IMR-90 (cell line): ENCODE measurements around the gene IL1A. TPM values are rescaled to one million over a fixed set of nuclear protein-coding genes. Genes with fewer than 3 reads are reported as not detected.

Source experiments
- ATAC-seq: fragments of 200-7000 bp; cut with Tn5 transposase; 2 replicates; pipeline ENCODE4 v1.9.1; 2020; ENCODE audit warnings: low read depth, mild to moderate bottlenecking, moderate library complexity
- BruUV-seq: library from RNA; stranded (reverse); fragments of 400-500 nt; replicated peaks from 2 replicates; lab custom pipeline; 2021; lab: Mats Ljungman, UMichigan
- CTCF ChIA-PET: fragments of 300-600 bp; formaldehyde crosslinking; extraction: SDS; loops from one replicate; lab custom pipeline; 2021; ENCODE audit warnings: antibody characterized with exemption; lab: Yijun Ruan, JAX
- POLR2A ChIA-PET: fragments of 300-600 bp; sonication (Branson Sonifier 250); formaldehyde crosslinking; loops from one replicate; lab custom pipeline; 2022; ENCODE audit warnings: antibody characterized with exemption; ENCODE audit not compliant: unreplicated experiment; lab: Charles Lee
- DNase-seq: peaks from one replicate; pipeline ENCODE4 v3.0.0; 2013
- H2AFZ ChIP-seq: replicated peaks from 2 replicates; pipeline ENCODE3; 2013; ENCODE audit warnings: low read length, mild to moderate bottlenecking; ENCODE audit not compliant: poor library complexity
- H2AK5ac ChIP-seq: 2 replicates; pipeline ENCODE4 v1.6.1; 2013; ENCODE audit warnings: low read depth, low read length, inconsistent platforms
- H2AK9ac ChIP-seq: replicated peaks from 2 replicates; pipeline ENCODE3; 2013; ENCODE audit warnings: mild to moderate bottlenecking, low read depth, low read length, moderate library complexity; ENCODE audit not compliant: poor library complexity
- H2BK120ac ChIP-seq: 2 replicates; pipeline ENCODE4 v1.6.1; 2013; ENCODE audit warnings: low read depth, low read length, inconsistent platforms
- H2BK15ac ChIP-seq: 3 replicates; pipeline ENCODE4 v1.6.1; 2013; ENCODE audit warnings: low read depth, low read length, inconsistent platforms
- H2BK20ac ChIP-seq: 2 replicates; pipeline ENCODE4 v1.6.1; 2013; ENCODE audit warnings: low read depth, mild to moderate bottlenecking, inconsistent platforms, low read length, moderate library complexity
- H2BK5ac ChIP-seq: 2 replicates; pipeline ENCODE4 v1.6.1; 2013; ENCODE audit warnings: mild to moderate bottlenecking, low read depth, low read length, inconsistent platforms; ENCODE audit not compliant: poor library complexity, severe bottlenecking
- H3K14ac ChIP-seq: replicated peaks from 2 replicates; pipeline ENCODE4 v1.6.1; 2013; ENCODE audit warnings: low read depth, low read length, inconsistent platforms
- H3K18ac ChIP-seq: 2 replicates; pipeline ENCODE4 v1.6.1; 2013; ENCODE audit warnings: low read depth, low read length, control low read depth
- H3K23ac ChIP-seq: 2 replicates; pipeline ENCODE4 v1.6.1; 2013; ENCODE audit warnings: low read depth, low read length, inconsistent platforms
- H3K27ac ChIP-seq: 2 replicates; pipeline ENCODE4 v1.5.1; 2013; ENCODE audit warnings: mild to moderate bottlenecking, control low read depth, low read length; ENCODE audit not compliant: insufficient read depth
- H3K27me3 ChIP-seq: 2 replicates; pipeline ENCODE4 v1.6.1; 2013; ENCODE audit warnings: low read length; ENCODE audit not compliant: control insufficient read depth, insufficient read depth
- H3K36me3 ChIP-seq: 2 replicates; pipeline ENCODE4 v1.6.1; 2013; ENCODE audit warnings: low read length, mixed read lengths; ENCODE audit not compliant: control insufficient read depth, insufficient read depth
- H3K4ac ChIP-seq: 2 replicates; pipeline ENCODE4 v1.6.1; 2013; ENCODE audit warnings: low read depth, low read length, inconsistent platforms
- H3K4me1 ChIP-seq: 2 replicates; pipeline ENCODE4 v1.6.1; 2013; ENCODE audit warnings: low read length, mixed read lengths; ENCODE audit not compliant: control insufficient read depth, insufficient read depth
- H3K4me2 ChIP-seq: 2 replicates; pipeline ENCODE4 v1.6.1; 2013; ENCODE audit warnings: low read depth, mild to moderate bottlenecking, control low read depth, low read length, moderate library complexity
- H3K4me3 ChIP-seq: 2 replicates; pipeline ENCODE4 v1.5.1; 2013; ENCODE audit warnings: low read depth, mild to moderate bottlenecking, control low read depth, low read length, moderate library complexity; ENCODE audit not compliant: insufficient read depth
- H3K56ac ChIP-seq: 2 replicates; pipeline ENCODE4 v1.6.1; 2013; ENCODE audit warnings: low read length, inconsistent platforms; ENCODE audit not compliant: insufficient read depth; ENCODE audit errors: extremely low read depth
- H3K79me1 ChIP-seq, 2 experiments: 2 replicates each; pipeline ENCODE4 v1.6.1; 2013; ENCODE audit warnings: low read length in 2 of 2, inconsistent platforms in 1 of 2, low read depth in 1 of 2
- H3K9ac ChIP-seq: 2 replicates; pipeline ENCODE4 v1.6.1; 2013; ENCODE audit warnings: low read depth, low read length, control low read depth
- H3K9me1 ChIP-seq: 2 replicates; pipeline ENCODE4 v1.6.1; 2013; ENCODE audit warnings: low read length, inconsistent platforms; ENCODE audit not compliant: insufficient read depth
- H3K9me3 ChIP-seq: 2 replicates; pipeline ENCODE4 v1.6.1; 2013; ENCODE audit warnings: low read length; ENCODE audit not compliant: control insufficient read depth, insufficient read depth
- H4K20me1 ChIP-seq: 2 replicates; pipeline ENCODE4 v1.6.1; 2013; ENCODE audit warnings: low read length, inconsistent platforms; ENCODE audit not compliant: insufficient read depth
- H4K5ac ChIP-seq: 2 replicates; pipeline ENCODE4 v1.6.1; 2013; ENCODE audit warnings: mild to moderate bottlenecking, low read depth, low read length, control low read depth
- H4K8ac ChIP-seq, 2 experiments: 2 replicates each; pipeline ENCODE4 v1.6.1; 2013; ENCODE audit warnings: low read depth in 2 of 2, low read length in 2 of 2, control low read depth in 1 of 2, inconsistent platforms in 1 of 2
- H4K91ac ChIP-seq: 2 replicates; pipeline ENCODE4 v1.6.1; 2013; ENCODE audit warnings: low read depth, low read length, inconsistent platforms; ENCODE audit not compliant: insufficient read depth
- CEBPB ChIP-seq: IDR thresholded peaks from 2 replicates; pipeline ENCODE4 v1.6.1; 2012; ENCODE audit warnings: low read depth, low read length, improper control_type of control experiment
- FOS ChIP-seq: fragments of 150-350 bp; IDR thresholded peaks from 2 replicates; pipeline ENCODE4 v1.6.1; 2016; ENCODE audit warnings: low read depth, low read length
- MAZ ChIP-seq: IDR thresholded peaks from 2 replicates; pipeline ENCODE4 v1.6.1; 2012; ENCODE audit warnings: low read depth, mild to moderate bottlenecking, low read length, improper control_type of control experiment, moderate library complexity, borderline replicate concordance
- POLR2A ChIP-seq: IDR thresholded peaks from 2 replicates; pipeline ENCODE4 v1.6.1; 2012; ENCODE audit warnings: mild to moderate bottlenecking, low read depth, low read length
- RAD21 ChIP-seq: IDR thresholded peaks from 2 replicates; pipeline ENCODE4 v1.6.1; 2012; ENCODE audit warnings: low read length, improper control_type of control experiment
- RCOR1 ChIP-seq: IDR thresholded peaks from 2 replicates; pipeline ENCODE4 v1.6.1; 2012; ENCODE audit warnings: mild to moderate bottlenecking, low read length, improper control_type of control experiment; ENCODE audit not compliant: insufficient replicate concordance
- SMC3 ChIP-seq: fragments of 150-350 bp; IDR thresholded peaks from 2 replicates; pipeline ENCODE4 v1.6.1; 2016; ENCODE audit warnings: low read depth, mild to moderate bottlenecking, antibody characterized with exemption, low read length, moderate library complexity
- WGBS, 2 experiments: methylation state at CpG; one replicate each; pipeline versions ENCODE4 v1.1.5 to v1.1.7; 2013; ENCODE audit warnings: missing lambda C conversion rate in 2 of 2; ENCODE audit not compliant: insufficient read length in 1 of 2; ENCODE audit errors: extremely low coverage in 2 of 2; 5-methylcytosine and 5-hydroxymethylcytosine counted together
- dilution Hi-C: fragments of 300-500 bp; cut with HindIII; formaldehyde crosslinking; loops from one replicate; pipeline ENCODE4 v1.14.3; 2018; ENCODE audit warnings: low sequenced_read_pairs; ENCODE audit not compliant: unreplicated experiment
- in situ Hi-C: fragments of 300-500 bp; cut with MboI; formaldehyde crosslinking; loops from 3 replicates; pipeline ENCODE4 v1.14.3; 2019; ENCODE audit warnings: low sequenced_read_pairs, inconsistent platforms, mixed read lengths
- intact Hi-C: fragments of 100-400 bp; cut with micrococcal nuclease; formaldehyde crosslinking; loops from 2 replicates; pipeline ENCODE4 v1.10.0; 2022
- polyA plus RNA-seq, 3 experiments: library from polyadenylated mRNA; depleted of rRNA; stranded (reverse); fragments of >200 nt; gene quantifications; 2 replicates each; pipeline ENCODE4 v1.2.3, GENCODE V29; 2012; ENCODE audit warnings: low replicate concordance in 1 of 3
- total RNA-seq: library from RNA; depleted of rRNA; stranded (reverse); fragments of >200 nt; gene quantifications from 2 replicates; pipeline ENCODE4 v1.2.3, GENCODE V29; 2012
- TF ChIP-seq, protein P1 (sequence below): conservative IDR thresholded peaks from 2 replicates; pipeline ENCODE4 v1.5.1; 2012; ENCODE audit warnings: mild to moderate bottlenecking, low read depth, low read length, improper control_type of control experiment

Gene IL1A
- total and polyA plus RNA-seq, 2 of the 4 experiments (the other 2 are of a cell fraction), result 0.48 to 1.1 TPM

DNA sequence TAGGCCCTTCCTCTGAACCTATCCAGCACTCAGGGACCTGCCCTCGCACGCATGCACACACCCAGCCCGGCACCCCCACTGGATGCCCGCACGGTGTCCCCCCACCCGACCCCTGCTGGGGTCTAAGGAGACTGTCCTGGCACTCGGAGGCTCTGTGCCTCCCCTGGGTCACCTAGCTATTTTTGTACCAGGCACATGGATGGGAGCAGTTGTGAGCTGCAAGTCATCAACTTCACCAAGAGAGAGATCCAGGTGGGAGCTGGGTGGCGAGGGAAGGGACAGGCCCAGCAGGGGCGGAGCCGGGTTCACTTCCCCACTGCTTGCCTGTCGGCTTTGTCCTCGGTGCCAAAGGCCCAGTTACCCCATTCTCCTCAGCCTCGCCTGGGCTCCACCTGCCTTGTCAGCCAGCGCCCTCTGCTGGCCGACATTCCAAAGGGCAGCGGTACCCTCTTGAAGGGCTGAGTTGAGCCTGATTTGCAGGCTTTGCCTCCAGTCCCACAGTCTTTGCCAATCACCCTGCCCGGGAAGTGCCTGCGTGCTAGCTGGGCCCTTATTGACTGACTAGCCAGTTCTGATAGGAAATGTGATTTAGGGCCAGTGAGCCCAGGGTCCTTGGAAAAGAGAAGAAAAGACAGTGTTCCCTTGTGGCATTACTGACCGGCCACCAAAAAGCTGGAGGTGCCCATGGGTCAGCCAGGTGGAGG, 57.7 kb downstream of the IL1A start:
- peak overlapping the region; percentile 90; the same call in 1 of the 2 replicates for H2AK5ac ChIP-seq
- BruUV-seq, result no TSS peak
- TF ChIP-seq SMC3, result peak; percentile 100
- TF ChIP-seq CEBPB, result peak; percentile 43; the same call in 1 of the 2 replicates
- no peak for TF ChIP-seq FOS
- peak; percentile 49; the same call in 1 of the 2 replicates for TF ChIP-seq POLR2A
- TF ChIP-seq, protein P1, sequence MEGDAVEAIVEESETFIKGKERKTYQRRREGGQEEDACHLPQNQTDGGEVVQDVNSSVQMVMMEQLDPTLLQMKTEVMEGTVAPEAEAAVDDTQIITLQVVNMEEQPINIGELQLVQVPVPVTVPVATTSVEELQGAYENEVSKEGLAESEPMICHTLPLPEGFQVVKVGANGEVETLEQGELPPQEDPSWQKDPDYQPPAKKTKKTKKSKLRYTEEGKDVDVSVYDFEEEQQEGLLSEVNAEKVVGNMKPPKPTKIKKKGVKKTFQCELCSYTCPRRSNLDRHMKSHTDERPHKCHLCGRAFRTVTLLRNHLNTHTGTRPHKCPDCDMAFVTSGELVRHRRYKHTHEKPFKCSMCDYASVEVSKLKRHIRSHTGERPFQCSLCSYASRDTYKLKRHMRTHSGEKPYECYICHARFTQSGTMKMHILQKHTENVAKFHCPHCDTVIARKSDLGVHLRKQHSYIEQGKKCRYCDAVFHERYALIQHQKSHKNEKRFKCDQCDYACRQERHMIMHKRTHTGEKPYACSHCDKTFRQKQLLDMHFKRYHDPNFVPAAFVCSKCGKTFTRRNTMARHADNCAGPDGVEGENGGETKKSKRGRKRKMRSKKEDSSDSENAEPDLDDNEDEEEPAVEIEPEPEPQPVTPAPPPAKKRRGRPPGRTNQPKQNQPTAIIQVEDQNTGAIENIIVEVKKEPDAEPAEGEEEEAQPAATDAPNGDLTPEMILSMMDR, result peak; percentile 99
- peak; percentile 42; the same call in 1 of the 2 replicates for TF ChIP-seq MAZ
- no peak for TF ChIP-seq RCOR1
- peak; percentile 100 for TF ChIP-seq RAD21
- no peak overlapping the region; the same call in 1 of the 2 replicates for H3K18ac ChIP-seq
- POLR2A ChIA-PET, result no interaction called here
- H3K9me1 ChIP-seq, result no peaks in the 10 kb centered on the region
- H3K27ac ChIP-seq, result no peak overlapping the region
- H3K27me3 ChIP-seq, result no peaks in the 10 kb centered on the region
- DNase-seq (peak; percentile 86), ATAC-seq (peak; percentile 96)
- no peaks in the 10 kb centered on the region for H4K20me1 ChIP-seq
- H3K4me3 ChIP-seq, result no peak overlapping the region
- CTCF ChIA-PET, result interaction anchor here (0.5 to 2.9 kb wide), 22 partner anchors 11 to 215 kb away, joined by 3 to 21 read pairs (median 4); no protein-coding TSS in a partner anchor
- peak overlapping the region; percentile 97 for H2AFZ ChIP-seq
- H3K14ac ChIP-seq, result 0 out of 2 replicates have a peak overlapping the region, but pooled peaks have one; percentile 62
- H4K8ac ChIP-seq, result peak overlapping the region; percentile 41 to 95; a peak in 3 of 4 replicates
- peak overlapping the region; percentile 62; the same call in 1 of the 2 replicates for H4K91ac ChIP-seq
- no peaks in the 10 kb centered on the region for H3K36me3 ChIP-seq
- dilution Hi-C loops, result no loop called here
- peak overlapping the region; percentile 67; the same call in 1 of the 2 replicates for H4K5ac ChIP-seq
- H3K4ac ChIP-seq, result peak overlapping the region; percentile 82
- peak overlapping the region; percentile 97 for H2AK9ac ChIP-seq
- H2BK120ac ChIP-seq, result peak overlapping the region; percentile 81
- H3K56ac ChIP-seq, result no peak overlapping the region
- H2BK5ac ChIP-seq, result no peak overlapping the region
- no peaks in the 10 kb centered on the region for H3K79me1 ChIP-seq
- no peak overlapping the region for H3K23ac ChIP-seq
- no peak overlapping the region for H3K4me2 ChIP-seq
- intact Hi-C loops, result loop anchor here (1.0 to 5.0 kb wide), 4 partner anchors 100 to 245 kb away; partner anchors contain the start of gene CHCHD5
- H3K9ac ChIP-seq, result 0 out of 2 replicates have a peak overlapping the region, but pooled peaks have one; percentile 16
- peaks cover 1% of the 10 kb centered on the region; the same call in 1 of the 2 replicates for H3K4me1 ChIP-seq
- H2BK20ac ChIP-seq, result peak overlapping the region; percentile 73; the same call in 1 of the 2 replicates
- peak overlapping the region; percentile 88; the same call in 1 of the 3 replicates for H2BK15ac ChIP-seq
- H3K9me3 ChIP-seq, result no peaks in the 10 kb centered on the region
- 32% methylated on average over 7 of the region's 19 CpGs; no CpG with 5 or more reads in 1 of the 2 experiments for WGBS, 2 experiments
- in situ Hi-C loops, result loop anchor here (5.0 kb wide), 1 partner anchor 124 kb away; no protein-coding TSS in a partner anchor
